Mesenchymal stem cell (in vitro differentiated cells and primary cell): ENCODE data around the gene TMEM91.

Experiments used
- DNase-seq: peaks from one replicate; pipeline ENCODE4 v3.0.0-alpha.2; 2013
- H2AFZ ChIP-seq: one replicate; pipeline ENCODE4 v1.6.1; 2013; ENCODE audit warnings: low read depth, mild to moderate bottlenecking, control low read depth, inconsistent platforms, low read length, moderate library complexity
- H2AK5ac ChIP-seq: 2 replicates; pipeline ENCODE4 v1.6.1; 2013; ENCODE audit warnings: low read length, moderate library complexity, mild to moderate bottlenecking, inconsistent platforms; ENCODE audit not compliant: severe bottlenecking
- H2BK120ac ChIP-seq: one replicate; pipeline ENCODE4 v1.6.1; 2013; ENCODE audit warnings: low read depth, mild to moderate bottlenecking, inconsistent platforms, low read length, moderate library complexity
- H2BK12ac ChIP-seq, 2 experiments: one replicate each; pipeline ENCODE4 v1.6.1; 2013; ENCODE audit warnings: inconsistent platforms in 2 of 2, low read length in 2 of 2, mild to moderate bottlenecking in 2 of 2, moderate library complexity in 2 of 2, control low read depth in 1 of 2
- H2BK15ac ChIP-seq: one replicate; pipeline ENCODE4 v1.6.1; 2013; ENCODE audit warnings: mild to moderate bottlenecking, low read depth, inconsistent platforms; ENCODE audit not compliant: poor library complexity, severe bottlenecking
- H2BK5ac ChIP-seq: 2 replicates; pipeline ENCODE4 v1.6.1; 2013; ENCODE audit warnings: low read depth, mild to moderate bottlenecking, low read length, control low read depth, inconsistent platforms; ENCODE audit not compliant: poor library complexity, severe bottlenecking
- H3K14ac ChIP-seq, 2 experiments: one replicate each; pipeline ENCODE4 v1.6.1; 2013; ENCODE audit warnings: inconsistent platforms in 2 of 2, low read length in 2 of 2, control low read depth in 1 of 2, mild to moderate bottlenecking in 1 of 2, moderate library complexity in 1 of 2
- H3K18ac ChIP-seq, 2 experiments: one replicate each; pipeline ENCODE4 v1.6.1; 2013; ENCODE audit warnings: inconsistent platforms in 2 of 2, low read length in 2 of 2, control low read depth in 1 of 2, low read depth in 1 of 2, mild to moderate bottlenecking in 1 of 2
- H3K23ac ChIP-seq, 2 experiments: one replicate each; pipeline ENCODE4 v1.6.1; 2013; ENCODE audit warnings: inconsistent platforms in 2 of 2, low read length in 2 of 2, mild to moderate bottlenecking in 2 of 2, moderate library complexity in 2 of 2, control low read depth in 1 of 2
- H3K27ac ChIP-seq: 2 replicates; pipeline ENCODE4 v1.5.1; 2013; ENCODE audit warnings: mild to moderate bottlenecking, moderate library complexity, low read length, control low read depth, inconsistent platforms; ENCODE audit not compliant: poor library complexity, severe bottlenecking
- H3K27me3 ChIP-seq, 2 experiments: 2 replicates each; pipeline versions ENCODE4 v1.6.1 to v1.7.0; 2013; ENCODE audit warnings: low read length in 2 of 2, mild to moderate bottlenecking in 2 of 2, moderate library complexity in 2 of 2, control low read depth in 1 of 2, inconsistent platforms in 1 of 2; ENCODE audit not compliant: control insufficient read depth in 1 of 2, insufficient read depth in 1 of 2
- H3K36me3 ChIP-seq, 2 experiments: 2 replicates each; pipeline versions ENCODE4 v1.6.1 to v1.7.0; 2013; ENCODE audit warnings: low read length in 2 of 2, control low read depth in 1 of 2, inconsistent platforms in 1 of 2, low read depth in 1 of 2, mild to moderate bottlenecking in 1 of 2; ENCODE audit not compliant: insufficient read depth in 2 of 2, control insufficient read depth in 1 of 2
- H3K4ac ChIP-seq, 2 experiments: one replicate each; pipeline ENCODE4 v1.6.1; 2013; ENCODE audit warnings: inconsistent platforms in 2 of 2, low read length in 2 of 2, mild to moderate bottlenecking in 2 of 2, moderate library complexity in 2 of 2, control low read depth in 1 of 2, low read depth in 1 of 2
- H3K4me1 ChIP-seq: 2 replicates; pipeline ENCODE4 v1.6.1; 2013; ENCODE audit warnings: low read depth, low read length, control low read depth; ENCODE audit not compliant: control insufficient read depth, insufficient read depth
- H3K4me2 ChIP-seq: 2 replicates; pipeline ENCODE4 v1.6.1; 2013; ENCODE audit warnings: low read length, mild to moderate bottlenecking, inconsistent platforms; ENCODE audit not compliant: poor library complexity, severe bottlenecking
- H3K4me3 ChIP-seq, 2 experiments: 2 replicates each; pipeline versions ENCODE4 v1.5.1 to v1.7.0; 2013; ENCODE audit warnings: low read length in 2 of 2, mild to moderate bottlenecking in 2 of 2, control low read depth in 1 of 2, low read depth in 1 of 2; ENCODE audit not compliant: insufficient read depth in 1 of 2
- H3K79me1 ChIP-seq: replicated peaks from 2 replicates; pipeline ENCODE4 v1.6.1; 2013; ENCODE audit warnings: mild to moderate bottlenecking, control low read depth, low read length, inconsistent platforms; ENCODE audit not compliant: poor library complexity, severe bottlenecking
- H3K9ac ChIP-seq: 2 replicates; pipeline ENCODE4 v1.7.0; 2013; ENCODE audit warnings: mild to moderate bottlenecking, low read length, moderate library complexity
- H3K9me3 ChIP-seq: 2 replicates; pipeline ENCODE4 v1.7.0; 2013; ENCODE audit warnings: mild to moderate bottlenecking, low read length; ENCODE audit not compliant: control insufficient read depth
- H4K8ac ChIP-seq: one replicate; pipeline ENCODE4 v1.6.1; 2013; ENCODE audit warnings: inconsistent platforms, mild to moderate bottlenecking, low read length, moderate library complexity
- H4K91ac ChIP-seq: one replicate; pipeline ENCODE4 v1.6.1; 2013; ENCODE audit warnings: mild to moderate bottlenecking, low read length, inconsistent platforms
- WGBS: methylation state at CpG from one replicate; pipeline ENCODE4 v1.1.7; 2013; ENCODE audit warnings: mixed read lengths; 5-methylcytosine and 5-hydroxymethylcytosine counted together

The TMEM91 gene

GRCh38 chr19:41422456-41422855 lies 46.1 kb downstream of the TMEM91 start:
- H3K23ac ChIP-seq, result no peak overlapping the region
- H3K4ac ChIP-seq, result no peak overlapping the region
- no peak overlapping the region for H3K14ac ChIP-seq
- no peak overlapping the region for H2BK15ac ChIP-seq
- 85% methylated on average over 18 of the region's 18 CpGs for WGBS
- H2BK12ac ChIP-seq, result no peak overlapping the region
- H2AK5ac ChIP-seq, result no peak overlapping the region
- H2BK120ac ChIP-seq, result no peak overlapping the region
- H3K36me3 ChIP-seq, result peaks cover 68 to 74% of the 10 kb centered on the region in 2 experiments
- no peak overlapping the region for H4K8ac ChIP-seq
- no peak overlapping the region for H2BK5ac ChIP-seq
- no peak overlapping the region for H2AFZ ChIP-seq
- no peak overlapping the region for H4K91ac ChIP-seq
- H3K9me3 ChIP-seq, result no peaks in the 10 kb centered on the region
- no peak overlapping the region for H3K4me3 ChIP-seq
- no peak for DNase-seq
- no peak overlapping the region for H3K27ac ChIP-seq
- H3K18ac ChIP-seq, result no peak overlapping the region
- peaks cover 6% of the 10 kb centered on the region for H3K79me1 ChIP-seq
- no peak overlapping the region for H3K9ac ChIP-seq
- H3K4me2 ChIP-seq, result no peak overlapping the region
- no peaks in the 10 kb centered on the region for H3K27me3 ChIP-seq
- H3K4me1 ChIP-seq, result peaks cover 14% of the 10 kb centered on the region

GRCh38 chr19:41422955-41423354 lies 46.6 kb downstream of the TMEM91 start:
- no peak overlapping the region for H4K91ac ChIP-seq
- no peak overlapping the region for H3K4me3 ChIP-seq
- H3K9ac ChIP-seq, result no peak overlapping the region
- H3K27ac ChIP-seq, result no peak overlapping the region
- H4K8ac ChIP-seq, result no peak overlapping the region
- DNase-seq, result no peak
- no peak overlapping the region for H3K4ac ChIP-seq
- H3K27me3 ChIP-seq, result no peaks in the 10 kb centered on the region
- H2BK12ac ChIP-seq, result no peak overlapping the region
- peaks cover 6% of the 10 kb centered on the region for H3K79me1 ChIP-seq
- H3K18ac ChIP-seq, result no peak overlapping the region
- no peaks in the 10 kb centered on the region for H3K9me3 ChIP-seq
- no peak overlapping the region for H2BK15ac ChIP-seq
- no peak overlapping the region for H3K4me2 ChIP-seq
- WGBS, result 97% methylated on average over 12 of the region's 12 CpGs
- H2AFZ ChIP-seq, result no peak overlapping the region
- H3K14ac ChIP-seq, result no peak overlapping the region
- H2BK120ac ChIP-seq, result no peak overlapping the region
- H2AK5ac ChIP-seq, result no peak overlapping the region
- peaks cover 19% of the 10 kb centered on the region for H3K4me1 ChIP-seq
- H3K23ac ChIP-seq, result no peak overlapping the region
- no peak overlapping the region for H2BK5ac ChIP-seq
- H3K36me3 ChIP-seq, result peaks cover 67 to 74% of the 10 kb centered on the region in 2 experiments

GRCh38 chr19:41424335-41425173 lies 48.2 kb downstream of the TMEM91 start:
- Histone ChIP-seq H3K4me2 (no peak overlapping the region), H3K4ac (no peak overlapping the region), H3K14ac (no peak overlapping the region), H4K8ac (no peak overlapping the region), H3K9ac (no peak overlapping the region), H3K36me3 (peaks cover 56 to 66% of the 10 kb centered on the region in 2 experiments), H4K91ac (no peak overlapping the region), H3K18ac (no peak overlapping the region), H3K79me1 (peaks cover 6% of the 10 kb centered on the region), H3K4me1 (peaks cover 31% of the 10 kb centered on the region), H3K9me3 (no peaks in the 10 kb centered on the region), H2BK120ac (no peak overlapping the region), H2AK5ac (no peak overlapping the region), H3K23ac (no peak overlapping the region), H3K27ac (no peak overlapping the region), H2BK5ac (no peak overlapping the region), H2AFZ (no peak overlapping the region), H3K27me3 (no peaks in the 10 kb centered on the region), H2BK12ac (no peak overlapping the region), H3K4me3 (no peak overlapping the region), H2BK15ac (no peak overlapping the region)
- no peak for DNase-seq
- WGBS, result 95% methylated on average over 17 of the region's 21 CpGs

GRCh38 chr19:41425174-41426115 lies 49.1 kb downstream of the TMEM91 start:
- H3K23ac ChIP-seq, result no peak overlapping the region
- H3K9me3 ChIP-seq, result no peaks in the 10 kb centered on the region
- DNase-seq, result no peak
- H4K8ac ChIP-seq, result no peak overlapping the region
- no peak overlapping the region for H3K9ac ChIP-seq
- 93% methylated on average over 28 of the region's 28 CpGs for WGBS
- no peak overlapping the region for H3K18ac ChIP-seq
- no peaks in the 10 kb centered on the region for H3K27me3 ChIP-seq
- H3K27ac ChIP-seq, result no peak overlapping the region
- H3K79me1 ChIP-seq, result peaks cover 6% of the 10 kb centered on the region
- no peak overlapping the region for H2BK12ac ChIP-seq
- H2BK120ac ChIP-seq, result no peak overlapping the region
- no peak overlapping the region for H4K91ac ChIP-seq
- H2AFZ ChIP-seq, result no peak overlapping the region
- H3K4me1 ChIP-seq, result peaks cover 31% of the 10 kb centered on the region
- H2BK15ac ChIP-seq, result no peak overlapping the region
- H3K4me2 ChIP-seq, result no peak overlapping the region
- H3K14ac ChIP-seq, result no peak overlapping the region
- H3K4ac ChIP-seq, result no peak overlapping the region
- H2AK5ac ChIP-seq, result no peak overlapping the region
- no peak overlapping the region for H2BK5ac ChIP-seq
- peaks cover 47 to 62% of the 10 kb centered on the region in 2 experiments for H3K36me3 ChIP-seq
- no peak overlapping the region for H3K4me3 ChIP-seq
